K562 (cell line): ENCODE measurements around the gene BORCS8. TPM values are rescaled to one million over a fixed set of nuclear protein-coding genes. Genes with fewer than 3 reads are reported as not detected.

ENCODE experiments used
- BCLAF1 ChIP-seq, 2 experiments: fragments of 450-650 bp in 1 of 2; IDR thresholded peaks; 2 replicates each; pipeline ENCODE4 v1.6.1; 2011 to 2017; ENCODE audit warnings: low read depth in 2 of 2, antibody characterized with exemption in 1 of 2, borderline replicate concordance in 1 of 2, low read length in 1 of 2, mild to moderate bottlenecking in 1 of 2, mixed read lengths in 1 of 2; ENCODE audit not compliant: control insufficient read depth in 1 of 2
- CBX1 ChIP-seq: sonication (generic); IDR thresholded peaks from 2 replicates; pipeline ENCODE4 v1.6.1; 2016; ENCODE audit warnings: antibody characterized with exemption, low read depth, mild to moderate bottlenecking
- CBX3 ChIP-seq, 2 experiments: IDR thresholded peaks; 1 replicate in 1 of 2; 2 replicates in 1 of 2; pipeline ENCODE4 v1.6.1; 2012; ENCODE audit warnings: inconsistent platforms in 2 of 2, low read length in 2 of 2, borderline replicate concordance in 1 of 2, control low read depth in 1 of 2
- MYC ChIP-seq, 2 experiments: fragments of 250-450 bp in 1 of 2; sonication (Bioruptor Pico) in 1 of 2; IDR thresholded peaks; 2 replicates each; pipeline versions ENCODE4 v1.5.1 to v1.6.1; 2012 to 2021; ENCODE audit warnings: low read depth in 2 of 2, borderline replicate concordance in 1 of 2, improper control_type of control experiment in 1 of 2, low read length in 1 of 2, mild to moderate bottlenecking in 1 of 2, moderate library complexity in 1 of 2
- NFATC3 ChIP-seq: fragments of 450-650 bp; IDR thresholded peaks from 2 replicates; pipeline ENCODE4 v1.6.1; 2017; ENCODE audit warnings: mild to moderate bottlenecking
- SMARCC2 ChIP-seq: fragments of 450-650 bp; IDR thresholded peaks from 2 replicates; pipeline ENCODE4 v1.6.1; 2017; ENCODE audit warnings: antibody characterized with exemption, moderate library complexity, mild to moderate bottlenecking, low read depth
- ZNF174 ChIP-seq: fragments of 250-450 bp; sonication (Bioruptor Pico); IDR thresholded peaks from 2 replicates; pipeline ENCODE4 v1.4.0; 2020; ENCODE audit warnings: mild to moderate bottlenecking
- ZNF584 ChIP-seq: fragments of 200-800 bp; sonication (Bioruptor generic); IDR thresholded peaks from 2 replicates; pipeline ENCODE4 v1.6.1; 2016; ENCODE audit warnings: low read depth, mild to moderate bottlenecking, missing genetic modification characterization, missing compliant biosample characterization
- polyA plus RNA-seq, 8 experiments: library from polyadenylated mRNA; depleted of rRNA in 4 of 8; stranded (reverse) in 5 of 8; unstranded in 3 of 8; fragments of >200 nt; fragmentation: Nextera tagmentation in 2 of 8; fragmentation: Illumina TruSeq in 1 of 8; extraction: Ambion mirVana in 2 of 8; extraction: Trizol in 1 of 8; gene quantifications; 2 replicates each; pipeline versions ENCODE4 v1.2.1 to v1.2.3, GENCODE V29; 2011 to 2014; ENCODE audit warnings: inconsistent platforms in 1 of 8, missing spikeins in 1 of 8
- total RNA-seq, 7 experiments: library from RNA; depleted of rRNA in 6 of 7; stranded (reverse); fragments of >200 nt in 6 of 7; fragmentation: Illumina TruSeq in 2 of 7; extraction: Trizol in 2 of 7; gene quantifications; 2 replicates each; pipeline versions ENCODE4 v1.2.1 to v1.2.3, GENCODE V29; 2011 to 2021; ENCODE audit warnings: low replicate concordance in 1 of 7
- TF ChIP-seq, protein P1 (sequence below): fragments of 450-650 bp; IDR thresholded peaks from 2 replicates; pipeline ENCODE4 v1.6.1; 2018; ENCODE audit warnings: mild to moderate bottlenecking, low read depth; ENCODE audit not compliant: partially characterized antibody
- TF ChIP-seq, protein P2 (sequence below): sonication (generic); formaldehyde crosslinking; IDR thresholded peaks from 2 replicates; pipeline ENCODE4 v1.8.1; 2023; ENCODE audit warnings: mild to moderate bottlenecking, missing genetic modification reagents

The BORCS8 gene
- total and polyA plus RNA-seq, 9 of the 15 experiments (the other 6 are each of a cell fraction or from before 2014, with no cell fraction given): 4.6 to 33.6 (median 16.3) TPM

DNA sequence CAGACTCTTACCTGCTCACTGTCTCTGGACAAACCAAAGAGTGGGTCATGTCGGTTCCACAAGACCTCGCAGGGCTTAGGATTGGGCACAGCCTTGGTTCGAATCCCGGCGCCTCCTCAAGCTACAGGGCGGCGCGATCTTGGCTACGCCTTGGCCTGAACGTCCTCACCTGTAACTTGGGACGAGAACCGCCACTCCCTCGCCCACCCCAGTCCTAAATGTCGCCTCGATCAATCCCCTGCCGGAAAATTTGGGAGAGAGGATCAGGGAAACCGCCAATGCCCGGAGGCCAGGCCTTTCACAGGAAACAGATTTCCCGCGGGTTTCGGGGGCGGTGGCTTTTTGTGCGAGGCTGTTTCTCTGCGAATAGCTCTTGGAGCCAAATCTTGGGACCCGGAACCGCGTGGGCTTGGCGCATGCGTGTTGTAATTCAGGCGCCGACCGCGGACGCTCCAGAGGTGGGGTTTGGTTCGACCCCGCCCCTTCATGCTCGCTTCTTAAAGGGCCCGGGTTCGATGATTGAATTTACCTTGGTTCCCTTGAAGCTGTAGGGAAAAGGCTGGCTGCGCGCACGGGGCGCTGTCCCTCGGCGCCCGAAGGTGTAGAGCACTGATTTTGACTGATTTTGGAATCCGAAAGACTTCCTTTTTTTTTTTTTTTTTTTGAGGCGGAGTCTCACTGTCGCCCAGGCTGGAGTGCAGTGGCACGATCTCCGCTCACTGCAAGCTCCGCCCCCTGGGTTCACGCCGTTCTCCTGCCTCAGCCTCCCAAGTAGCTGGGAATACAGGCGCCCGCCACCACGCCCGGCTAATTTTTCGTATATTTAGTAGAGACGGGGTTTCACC lies 11.3 kb upstream of the BORCS8 start, which contains the start of gene NR2C2AP (continued):
- TF ChIP-seq, protein P1, sequence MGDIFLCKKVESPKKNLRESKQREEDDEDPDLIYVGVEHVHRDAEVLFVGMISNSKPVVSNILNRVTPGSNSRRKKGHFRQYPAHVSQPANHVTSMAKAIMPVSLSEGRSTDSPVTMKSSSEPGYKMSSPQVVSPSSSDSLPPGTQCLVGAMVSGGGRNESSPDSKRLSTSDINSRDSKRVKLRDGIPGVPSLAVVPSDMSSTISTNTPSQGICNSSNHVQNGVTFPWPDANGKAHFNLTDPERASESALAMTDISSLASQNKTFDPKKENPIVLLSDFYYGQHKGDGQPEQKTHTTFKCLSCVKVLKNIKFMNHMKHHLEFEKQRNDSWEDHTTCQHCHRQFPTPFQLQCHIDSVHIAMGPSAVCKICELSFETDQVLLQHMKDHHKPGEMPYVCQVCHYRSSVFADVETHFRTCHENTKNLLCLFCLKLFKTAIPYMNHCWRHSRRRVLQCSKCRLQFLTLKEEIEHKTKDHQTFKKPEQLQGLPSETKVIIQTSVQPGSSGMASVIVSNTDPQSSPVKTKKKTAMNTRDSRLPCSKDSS: no peak
- TF ChIP-seq, protein P2, sequence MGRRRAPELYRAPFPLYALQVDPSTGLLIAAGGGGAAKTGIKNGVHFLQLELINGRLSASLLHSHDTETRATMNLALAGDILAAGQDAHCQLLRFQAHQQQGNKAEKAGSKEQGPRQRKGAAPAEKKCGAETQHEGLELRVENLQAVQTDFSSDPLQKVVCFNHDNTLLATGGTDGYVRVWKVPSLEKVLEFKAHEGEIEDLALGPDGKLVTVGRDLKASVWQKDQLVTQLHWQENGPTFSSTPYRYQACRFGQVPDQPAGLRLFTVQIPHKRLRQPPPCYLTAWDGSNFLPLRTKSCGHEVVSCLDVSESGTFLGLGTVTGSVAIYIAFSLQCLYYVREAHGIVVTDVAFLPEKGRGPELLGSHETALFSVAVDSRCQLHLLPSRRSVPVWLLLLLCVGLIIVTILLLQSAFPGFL (CRISPR knock-in tag): no peak
- TF ChIP-seq ZNF584 (no peak), CBX3 (IDR thresholded peaks at IDR 0.05; ENCODE audit: borderline replicate concordance in 1 of 2, low read length in 2 of 2) (0 out of 3 replicates have a peak, but pooled peaks of 1 of the 2 experiments have one; percentile 4), ZNF174 (CRISPR knock-in tag) (no peak), NFATC3 (no peak), CBX1 (peak; percentile 40; the same call in 1 of the 2 replicates), SMARCC2 (no peak), MYC (IDR thresholded peaks at IDR 0.05; ENCODE audit: low read depth, low read length) (peak; percentile 85), MYC (CRISPR knock-in tag; IDR thresholded peaks at IDR 0.05; ENCODE audit: borderline replicate concordance, low read depth) (peak; percentile 55; the same call in 1 of the 2 replicates), BCLAF1 (IDR thresholded peaks at IDR 0.05; ENCODE audit: borderline replicate concordance in 1 of 2, control insufficient read depth in 1 of 2, low read depth in 2 of 2, low read length in 1 of 2) (no peak)
